GM12892 (cell line): Measurements from ENCODE around the gene XKR7.

Experiments used
- POLR2A ChIP-seq: IDR thresholded peaks from 2 replicates; pipeline ENCODE4 v1.6.1; 2011; ENCODE audit warnings: low read depth, low read length, control low read depth
- POLR2AphosphoS5 ChIP-seq: IDR thresholded peaks from 2 replicates; pipeline ENCODE4 v1.6.1; 2011; ENCODE audit warnings: low read depth, low read length, control low read depth
- TAF1 ChIP-seq: IDR thresholded peaks from 2 replicates; pipeline ENCODE4 v1.6.1; 2011; ENCODE audit warnings: low read depth, mild to moderate bottlenecking, control low read depth, low read length, borderline replicate concordance

GRCh38 chr20:32006053-32006452 is 38.1 kb downstream of the XKR7 start:
- no peak for TF ChIP-seq POLR2AphosphoS5
- no peak for TF ChIP-seq POLR2A
- no peak for TF ChIP-seq TAF1
